Endodermal cell (in vitro differentiated cells): ENCODE results near the gene ZNF136. TPM values are rescaled to one million over a fixed set of nuclear protein-coding genes. Genes with fewer than 3 reads are reported as not detected.

Experiments
- DNase-seq: peaks from one replicate; pipeline ENCODE4 v3.0.0-alpha.2; 2017
- H3K27ac ChIP-seq: 2 replicates; pipeline ENCODE4 v1.5.1; 2013; ENCODE audit warnings: mild to moderate bottlenecking, low read depth, low read length, moderate library complexity
- H3K27me3 ChIP-seq: 2 replicates; pipeline ENCODE4 v1.6.1; 2013; ENCODE audit warnings: mild to moderate bottlenecking, low read length, moderate library complexity; ENCODE audit not compliant: insufficient read depth, control insufficient read depth, poor library complexity, severe bottlenecking
- H3K36me3 ChIP-seq: 2 replicates; pipeline ENCODE4 v1.7.0; 2013; ENCODE audit warnings: mild to moderate bottlenecking, low read length, moderate library complexity; ENCODE audit not compliant: control insufficient read depth, insufficient read depth
- H3K4me1 ChIP-seq: one replicate; pipeline ENCODE4 v1.7.0; 2013; ENCODE audit warnings: low read length; ENCODE audit not compliant: control insufficient read depth, insufficient read depth
- H3K4me3 ChIP-seq: 2 replicates; pipeline ENCODE4 v1.5.1; 2013; ENCODE audit warnings: mild to moderate bottlenecking, low read length, moderate library complexity
- H3K9ac ChIP-seq: 2 replicates; pipeline ENCODE4 v1.6.1; 2013; ENCODE audit warnings: mild to moderate bottlenecking, low read length, moderate library complexity; ENCODE audit not compliant: poor library complexity, severe bottlenecking; ENCODE audit errors: extremely low read depth
- H3K9me3 ChIP-seq: 2 replicates; pipeline ENCODE4 v1.6.1; 2013; ENCODE audit warnings: mild to moderate bottlenecking, low read length, moderate library complexity; ENCODE audit not compliant: control insufficient read depth
- H3K27ac Mint-ChIP-seq: 2 replicates; pipeline ENCODE4 v1.8.0; 2020; ENCODE audit warnings: mixed read lengths
- H3K27me3 Mint-ChIP-seq: 2 replicates; pipeline ENCODE4 v1.8.0; 2021; ENCODE audit warnings: mild to moderate bottlenecking, mixed read lengths; ENCODE audit not compliant: insufficient read depth
- H3K36me3 Mint-ChIP-seq: 2 replicates; pipeline ENCODE4 v1.8.0; 2020; ENCODE audit warnings: low read depth, mixed read lengths
- H3K4me1 Mint-ChIP-seq: 2 replicates; pipeline ENCODE4 v1.8.0; 2020; ENCODE audit warnings: mixed read lengths
- H3K4me3 Mint-ChIP-seq: 2 replicates; pipeline ENCODE4 v1.8.0; 2020; ENCODE audit warnings: mild to moderate bottlenecking, moderate library complexity, mixed read lengths
- H3K9me3 Mint-ChIP-seq: 2 replicates; pipeline ENCODE4 v1.8.0; 2020; ENCODE audit warnings: mild to moderate bottlenecking, mixed read lengths
- WGBS, 2 experiments: methylation state at CpG; one replicate each; pipeline versions ENCODE4 v1.1.5 to v1.1.7; 2013; ENCODE audit warnings: missing lambda C conversion rate in 2 of 2, mixed read lengths in 1 of 2; ENCODE audit not compliant: insufficient coverage in 1 of 2, insufficient read length in 1 of 2; 5-methylcytosine and 5-hydroxymethylcytosine counted together
- total RNA-seq, 2 donors: library from RNA; stranded (reverse); fragmentation: NEBNext Ultra II Directional in 1 of 2; extraction: Animal tissue kit (Norgen Biotek cat#: 25700) in 1 of 2; gene quantifications; 2 replicates in 1 of 2; 3 replicates in 1 of 2; pipeline ENCODE4 v1.2.1, GENCODE V29; 2021
- TF ChIP-seq, protein P1 (sequence below): fragments of 200-600 bp; sonication (generic); conservative IDR thresholded peaks from 2 replicates; pipeline ENCODE4 v1.5.0; 2021; ENCODE audit warnings: antibody characterized with exemption, mild to moderate bottlenecking

The ZNF136 gene
- total RNA-seq, 2 donors from 2014 or later, result 9.2 to 16.2 TPM

DNA sequence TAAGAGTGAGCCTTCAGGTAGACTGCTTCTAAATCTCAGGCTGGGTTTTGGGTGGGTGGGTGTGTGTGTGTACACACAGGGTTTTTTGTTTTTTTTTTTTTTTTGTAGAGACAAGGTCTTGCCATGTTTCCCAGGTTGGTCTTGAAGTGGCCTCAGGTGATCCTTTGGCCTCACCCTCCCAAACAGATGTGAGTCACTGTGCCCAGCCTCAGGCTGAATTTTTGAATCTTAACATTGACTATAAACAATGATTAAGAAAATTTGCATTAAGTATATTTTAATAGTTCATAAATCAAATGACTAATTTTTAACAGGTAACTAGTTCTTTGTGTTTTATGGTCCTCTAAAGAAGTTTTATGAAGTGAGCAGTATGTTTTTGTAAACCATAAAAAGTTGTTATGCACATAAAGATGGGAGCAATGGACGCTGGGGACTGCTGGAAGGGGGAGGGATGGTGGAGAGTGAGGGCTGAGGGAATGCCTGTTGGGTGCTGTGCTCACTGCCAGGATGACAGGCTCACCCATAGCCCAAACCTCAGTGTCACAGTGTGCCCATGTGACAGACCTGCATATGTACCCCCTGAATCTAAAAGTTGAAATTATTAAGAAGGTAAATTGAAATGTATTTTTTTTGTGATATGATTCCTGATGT is 60.2 kb downstream of the ZNF136 start:
- no peak overlapping the region for H3K4me3 ChIP-seq
- no peak overlapping the region for H3K4me3 Mint-ChIP-seq
- H3K9ac ChIP-seq, result no peak overlapping the region
- peaks cover 5% of the 10 kb centered on the region for H3K36me3 Mint-ChIP-seq
- no peaks in the 10 kb centered on the region for H3K4me1 ChIP-seq
- H3K9me3 Mint-ChIP-seq, result peaks cover 84% of the 10 kb centered on the region
- H3K27me3 ChIP-seq, result no peaks in the 10 kb centered on the region
- H3K27ac Mint-ChIP-seq, result no peak overlapping the region
- peaks cover 52% of the 10 kb centered on the region for H3K9me3 ChIP-seq
- DNase-seq, result no peak
- H3K36me3 ChIP-seq, result no peaks in the 10 kb centered on the region
- H3K27me3 Mint-ChIP-seq, result no peaks in the 10 kb centered on the region
- TF ChIP-seq, protein P1, sequence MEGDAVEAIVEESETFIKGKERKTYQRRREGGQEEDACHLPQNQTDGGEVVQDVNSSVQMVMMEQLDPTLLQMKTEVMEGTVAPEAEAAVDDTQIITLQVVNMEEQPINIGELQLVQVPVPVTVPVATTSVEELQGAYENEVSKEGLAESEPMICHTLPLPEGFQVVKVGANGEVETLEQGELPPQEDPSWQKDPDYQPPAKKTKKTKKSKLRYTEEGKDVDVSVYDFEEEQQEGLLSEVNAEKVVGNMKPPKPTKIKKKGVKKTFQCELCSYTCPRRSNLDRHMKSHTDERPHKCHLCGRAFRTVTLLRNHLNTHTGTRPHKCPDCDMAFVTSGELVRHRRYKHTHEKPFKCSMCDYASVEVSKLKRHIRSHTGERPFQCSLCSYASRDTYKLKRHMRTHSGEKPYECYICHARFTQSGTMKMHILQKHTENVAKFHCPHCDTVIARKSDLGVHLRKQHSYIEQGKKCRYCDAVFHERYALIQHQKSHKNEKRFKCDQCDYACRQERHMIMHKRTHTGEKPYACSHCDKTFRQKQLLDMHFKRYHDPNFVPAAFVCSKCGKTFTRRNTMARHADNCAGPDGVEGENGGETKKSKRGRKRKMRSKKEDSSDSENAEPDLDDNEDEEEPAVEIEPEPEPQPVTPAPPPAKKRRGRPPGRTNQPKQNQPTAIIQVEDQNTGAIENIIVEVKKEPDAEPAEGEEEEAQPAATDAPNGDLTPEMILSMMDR, result no peak
- 67% methylated on average over 1 of the region's 1 CpG; no CpG with 5 or more reads in 1 of the 2 experiments for WGBS, 2 experiments
- H3K27ac ChIP-seq, result no peak overlapping the region
- H3K4me1 Mint-ChIP-seq, result no peaks in the 10 kb centered on the region

DNA sequence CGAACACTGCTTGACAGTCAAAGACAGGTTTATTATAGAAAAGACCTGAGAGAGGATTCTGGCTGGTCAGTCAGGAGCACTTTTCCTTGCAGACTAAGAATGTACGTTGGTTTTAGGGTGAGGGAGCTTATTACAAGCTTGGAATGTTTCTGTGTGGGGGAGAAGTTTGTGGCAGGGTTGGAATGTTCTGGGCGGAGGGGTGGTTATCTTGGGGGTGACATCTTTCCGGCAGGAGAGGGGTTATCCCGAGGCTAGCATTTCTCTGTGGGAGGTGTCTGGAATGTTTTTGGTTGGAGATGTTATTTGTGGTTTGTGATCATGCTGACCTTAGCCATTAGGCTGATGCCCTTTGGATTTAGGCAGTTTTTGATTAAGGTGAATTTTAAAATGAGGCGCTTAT is 61.8 kb downstream of the ZNF136 start:
- no peak for DNase-seq
- no peaks in the 10 kb centered on the region for H3K27me3 ChIP-seq
- Mint-ChIP-seq H3K9me3 (peaks cover 81% of the 10 kb centered on the region), H3K4me1 (no peaks in the 10 kb centered on the region), H3K27ac (no peak overlapping the region), H3K4me3 (no peak overlapping the region), H3K36me3 (peaks cover 6% of the 10 kb centered on the region), H3K27me3 (no peaks in the 10 kb centered on the region)
- TF ChIP-seq, protein P1, result no peak
- H3K36me3 ChIP-seq, result no peaks in the 10 kb centered on the region
- H3K27ac ChIP-seq, result no peak overlapping the region
- no peak overlapping the region for H3K9ac ChIP-seq
- peaks cover 58% of the 10 kb centered on the region for H3K9me3 ChIP-seq
- 88 to 95% methylated on average over 2 to 6 of the region's 6 CpGs for WGBS, 2 experiments
- no peaks in the 10 kb centered on the region for H3K4me1 ChIP-seq
- no peak overlapping the region for H3K4me3 ChIP-seq

DNA sequence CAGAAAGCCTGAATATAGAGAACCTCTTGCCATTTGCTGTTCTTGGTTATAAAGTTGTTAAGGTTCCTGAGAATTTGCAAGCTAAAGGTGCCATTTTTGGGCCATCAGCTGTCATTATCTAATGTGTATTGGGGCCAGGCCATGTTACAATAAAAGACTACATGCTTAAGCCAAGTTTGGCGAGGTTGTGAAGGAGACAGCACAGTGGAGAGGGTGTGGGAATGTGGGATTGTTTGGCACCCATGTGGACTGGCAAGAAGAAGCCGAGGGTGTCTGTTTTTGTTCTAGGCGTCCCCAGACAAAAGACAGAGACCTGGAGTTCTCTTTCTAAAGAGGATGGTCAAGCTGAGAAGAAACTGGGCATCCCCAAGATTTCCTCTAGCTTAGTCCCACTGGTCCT is 67.1 kb downstream of the ZNF136 start:
- no peak for DNase-seq
- H3K9me3 Mint-ChIP-seq, result peaks cover 88% of the 10 kb centered on the region
- no peaks in the 10 kb centered on the region for H3K27me3 ChIP-seq
- H3K9me3 ChIP-seq, result peaks cover 68% of the 10 kb centered on the region
- H3K4me3 ChIP-seq, result peak overlapping the region; percentile 18
- no peak overlapping the region for H3K4me3 Mint-ChIP-seq
- no peaks in the 10 kb centered on the region for H3K36me3 ChIP-seq
- TF ChIP-seq, protein P1, result no peak
- WGBS, 2 experiments, result 86 to 100% methylated on average over 2 to 3 of the region's 3 CpGs
- H3K9ac ChIP-seq, result no peak overlapping the region
- no peaks in the 10 kb centered on the region for H3K27me3 Mint-ChIP-seq
- no peaks in the 10 kb centered on the region for H3K4me1 ChIP-seq
- H3K27ac ChIP-seq, result no peak overlapping the region
- H3K36me3 Mint-ChIP-seq, result peaks cover 24% of the 10 kb centered on the region
- H3K4me1 Mint-ChIP-seq, result no peaks in the 10 kb centered on the region
- no peak overlapping the region for H3K27ac Mint-ChIP-seq
